Kidney (tissue), 14 donors: Measurements from ENCODE around the gene RUNDC3A. TPM values are rescaled to one million over a fixed set of nuclear protein-coding genes. Genes with fewer than 3 reads are reported as not detected.
A peak's percentile ranks its signal among the peaks of the same experiment; 100 is the strongest.

ENCODE experiments used
- DNase-seq, 5 donors: peaks; one replicate each; pipeline ENCODE4 v3.0.0-alpha.2; 2013 to 2020
- FAIRE-seq: peaks from 2 replicates; lab custom pipeline; 2012; peaks lifted over from hg19 to GRCh38; lab: Jason Lieb, UNC
- H3K27ac ChIP-seq, 2 donors: one replicate each; pipeline ENCODE4 v1.7.0; 2013; ENCODE audit warnings: low read depth in 2 of 2, low read length in 2 of 2, inconsistent platforms in 1 of 2
- H3K27me3 ChIP-seq: one replicate; pipeline ENCODE4 v1.7.1; 2013; ENCODE audit warnings: low read length, inconsistent platforms; ENCODE audit not compliant: control insufficient read depth, insufficient read depth
- H3K36me3 ChIP-seq, 3 donors: one replicate each; pipeline versions ENCODE4 v1.7.0 to v1.7.1; 2013; ENCODE audit warnings: low read length in 3 of 3, control low read depth in 1 of 3, inconsistent platforms in 1 of 3; ENCODE audit not compliant: insufficient read depth in 3 of 3, control insufficient read depth in 2 of 3
- H3K4me1 ChIP-seq, 3 donors: one replicate each; pipeline versions ENCODE4 v1.7.0 to v1.7.1; 2013; ENCODE audit warnings: low read length in 3 of 3, inconsistent platforms in 1 of 3, low read depth in 1 of 3; ENCODE audit not compliant: control insufficient read depth in 2 of 3, insufficient read depth in 2 of 3
- H3K4me3 ChIP-seq, 3 donors: one replicate each; pipeline versions ENCODE4 v1.7.0 to v1.8.1; 2013; ENCODE audit warnings: low read length in 3 of 3, control low read depth in 1 of 3, inconsistent platforms in 1 of 3
- H3K9ac ChIP-seq, 3 donors: one replicate each; pipeline versions ENCODE4 v1.7.0 to v1.7.1; 2013; ENCODE audit warnings: low read length in 3 of 3, control low read depth in 1 of 3, inconsistent platforms in 1 of 3
- H3K9me3 ChIP-seq, 3 donors: one replicate each; pipeline versions ENCODE4 v1.7.0 to v1.7.1; 2013; ENCODE audit warnings: low read length in 3 of 3, control low read depth in 1 of 3, inconsistent platforms in 1 of 3; ENCODE audit not compliant: control insufficient read depth in 2 of 3, insufficient read depth in 1 of 3
- CTCF ChIP-seq: IDR thresholded peaks from 3 replicates; pipeline ENCODE4 v1.5.1; 2012; ENCODE audit warnings: mild to moderate bottlenecking, moderate library complexity, borderline replicate concordance; ENCODE audit not compliant: insufficient read depth; ENCODE audit errors: extremely low read depth
- intact Hi-C: fragments of 100-400 bp; cut with DNase I; formaldehyde crosslinking; loops from one replicate; pipeline ENCODE4 v1.11.1; 2022
- polyA plus RNA-seq: library from polyadenylated mRNA; stranded (reverse); fragments of 350-450 nt; fragmentation: Illumina TruSeq; extraction: RNeasy Lipid Tissue Mini Kit (QIAGEN cat#74804); gene quantifications from one replicate; pipeline ENCODE4 v1.2.3, GENCODE V29; 2014; ENCODE audit warnings: low read depth, low replicate concordance; ENCODE audit not compliant: insufficient read depth
- total RNA-seq: library from RNA; stranded (reverse); fragmentation: NEBNext Ultra II Directional; extraction: Animal tissue kit (Norgen Biotek cat#: 25700); gene quantifications from one replicate; pipeline ENCODE4 v1.2.1, GENCODE V29; 2021
- donor health status: control.
- donor health status: control.
- donor health status: control.
- donor health status: control.
- donor health status: control.
- donor health status: DM: yes; HTN: yes; CAD: no.
- donor health status: Normal renal cell carcinoma (clear cell type).

RUNDC3A gene
- total and polyA plus RNA-seq, 2 donors from 2014 or later: 2.2 to 6.4 TPM

- Histone ChIP-seq H3K9me3 (no peaks in the 10 kb centered on the region), H3K36me3 (no peaks in the 10 kb centered on the region), H3K27me3 (no peaks in the 10 kb centered on the region), H3K4me3 (peak overlapping the region in 1 of 3 donors; percentile 18), H3K27ac (no peak overlapping the region), H3K9ac (no peak overlapping the region), H3K4me1 (peaks cover 5 to 9% (median 5%) of the 10 kb centered on the region in 3 donors)
- TF ChIP-seq CTCF: no peak
- DNase-seq (peak in 4 of 5 donors; percentile 51 to 78 (median 66)), FAIRE-seq (no peak)
- intact Hi-C loops: no loop called here
Observed at GRCh38 chr17:44361292-44362260, 53.2 kb downstream of the RUNDC3A start.

- no peak overlapping the region for H3K27ac ChIP-seq
- H3K4me3 ChIP-seq: peak overlapping the region in 2 of 3 donors; percentile 54 to 60
- no peaks in the 10 kb centered on the region for H3K9me3 ChIP-seq
- intact Hi-C loops: no loop called here
- TF ChIP-seq CTCF: no peak
- FAIRE-seq: no peak
- no peaks in the 10 kb centered on the region for H3K27me3 ChIP-seq
- peak in 4 of 5 donors; percentile 59 to 73 (median 66) for DNase-seq
- H3K4me1 ChIP-seq: peaks cover 5 to 9% (median 5%) of the 10 kb centered on the region in 3 donors
- peak overlapping the region in 1 of 3 donors; percentile 3 for H3K9ac ChIP-seq
- H3K36me3 ChIP-seq: no peaks in the 10 kb centered on the region
Observed at GRCh38 chr17:44362459-44362948, 54.1 kb downstream of the RUNDC3A start.

DNA sequence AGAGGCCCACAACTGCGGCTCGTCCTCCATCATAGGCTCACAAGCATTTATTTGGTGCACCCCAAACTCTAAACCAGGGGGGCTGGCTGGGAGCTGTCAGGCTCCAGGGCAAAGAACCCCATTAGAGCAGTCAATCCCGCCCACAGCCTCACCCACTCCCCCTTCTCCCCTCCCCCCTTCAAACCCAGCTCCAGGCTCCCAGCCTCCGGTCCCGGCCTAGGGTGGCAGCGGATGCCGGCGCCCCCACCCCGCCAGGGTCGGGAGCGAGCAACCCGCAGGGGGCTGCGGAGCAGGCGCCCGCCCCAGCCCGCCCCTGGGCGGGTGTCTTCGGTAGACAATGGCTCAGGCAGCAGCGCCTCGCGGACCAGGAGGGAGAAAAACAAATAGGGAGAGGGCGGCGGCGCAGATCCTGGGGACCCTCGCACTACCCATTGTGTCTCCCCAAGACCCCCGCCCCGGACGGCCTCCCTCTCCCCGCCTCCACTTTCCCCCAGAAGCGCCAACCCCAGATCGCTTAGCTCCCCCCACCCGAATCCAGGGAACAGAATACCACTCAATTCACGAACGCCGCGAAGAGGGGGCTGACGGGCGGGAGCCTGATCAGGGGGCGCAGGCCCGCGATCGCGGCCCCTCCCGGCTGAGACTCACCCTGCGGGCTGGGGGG, 54.7 kb downstream of the RUNDC3A start:
- intact Hi-C loops: no loop called here
- DNase-seq (peak; percentile 56 to 87 (median 74)), FAIRE-seq (no peak)
- no peak for TF ChIP-seq CTCF
- Histone ChIP-seq H3K27ac (no peak overlapping the region), H3K9ac (peak overlapping the region in 2 of 3 donors; percentile 3 to 26), H3K4me1 (peaks cover 5 to 9% (median 5%) of the 10 kb centered on the region in 3 donors), H3K36me3 (no peaks in the 10 kb centered on the region), H3K4me3 (peak overlapping the region in 2 of 3 donors; percentile 54 to 60), H3K27me3 (no peaks in the 10 kb centered on the region), H3K9me3 (no peaks in the 10 kb centered on the region)
